ENCODE data around the gene SKI. TPM values are rescaled to one million over a fixed set of nuclear protein-coding genes. Genes with fewer than 3 reads are reported as not detected.

SKI gene
- total RNA-seq = 21.6 TPM

- no peak for ATAC-seq
These were observed at the start of gene SKI for GRCh38 chr1:2228157-2228594. SKI (plus strand) TSS chr1:2228319; CDS start chr1:2228767, 448 bp downstream.

DNA sequence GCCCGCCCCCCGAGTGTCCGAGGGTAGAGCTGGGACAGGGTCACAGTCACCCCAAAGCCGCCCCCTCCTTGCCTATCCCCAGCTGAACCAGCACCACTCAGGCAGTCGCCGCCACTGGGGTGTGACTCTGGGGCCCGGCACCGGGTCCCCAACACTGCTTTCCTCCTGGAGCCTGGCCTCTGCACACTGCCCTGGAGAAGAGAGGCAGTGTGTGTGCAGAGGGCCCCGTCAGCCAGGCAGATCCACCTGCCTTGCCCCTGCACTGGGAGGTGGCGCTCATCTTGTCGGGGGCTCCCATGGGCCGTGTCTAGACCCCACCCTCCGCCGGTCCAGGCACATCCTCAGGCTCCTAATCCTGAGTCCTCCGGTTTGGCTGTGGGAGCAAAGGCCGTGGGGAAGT lies 49.2 kb upstream of the SKI start:
- ATAC-seq = no peak

DNA sequence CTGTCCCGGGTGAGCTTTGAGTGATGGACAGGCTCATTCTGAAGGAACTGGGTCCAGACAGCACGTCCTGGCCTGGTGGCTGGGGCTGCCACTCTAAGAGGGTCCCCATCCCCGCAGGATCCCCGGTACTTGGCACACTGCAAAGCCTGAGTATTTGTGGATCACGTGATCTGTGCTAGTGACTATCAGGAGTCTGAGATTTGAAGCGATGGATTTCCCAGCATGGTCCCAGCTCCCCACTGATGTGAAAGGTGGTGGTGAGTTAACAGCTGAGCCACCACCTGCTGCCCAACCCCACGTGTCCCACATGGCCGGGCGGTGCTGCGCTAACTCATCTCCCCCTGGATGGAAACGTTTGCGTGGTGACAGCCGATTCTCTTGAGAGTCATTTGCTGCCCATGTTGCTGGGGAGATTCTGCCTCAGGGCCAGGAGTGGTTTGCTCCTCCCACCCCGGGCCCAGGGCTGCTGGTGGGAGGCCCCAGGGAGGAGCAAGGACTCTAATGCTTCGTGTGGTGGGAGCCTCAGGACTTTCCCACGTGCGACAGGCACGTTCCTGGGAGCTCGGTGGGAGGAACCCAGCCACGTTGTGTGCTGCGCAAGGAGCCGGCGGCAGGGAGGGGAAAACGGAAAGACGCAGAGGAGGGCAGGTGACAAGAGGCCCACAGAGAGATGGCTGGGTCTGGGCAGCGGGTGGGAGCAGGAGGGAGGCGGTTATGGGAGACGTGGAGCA lies 48.7 kb upstream of the SKI start:
- ATAC-seq = no peak

- ATAC-seq = no peak
These were observed 47.5 kb upstream of the SKI start for GRCh38 chr1:2180297-2181245.

DNA sequence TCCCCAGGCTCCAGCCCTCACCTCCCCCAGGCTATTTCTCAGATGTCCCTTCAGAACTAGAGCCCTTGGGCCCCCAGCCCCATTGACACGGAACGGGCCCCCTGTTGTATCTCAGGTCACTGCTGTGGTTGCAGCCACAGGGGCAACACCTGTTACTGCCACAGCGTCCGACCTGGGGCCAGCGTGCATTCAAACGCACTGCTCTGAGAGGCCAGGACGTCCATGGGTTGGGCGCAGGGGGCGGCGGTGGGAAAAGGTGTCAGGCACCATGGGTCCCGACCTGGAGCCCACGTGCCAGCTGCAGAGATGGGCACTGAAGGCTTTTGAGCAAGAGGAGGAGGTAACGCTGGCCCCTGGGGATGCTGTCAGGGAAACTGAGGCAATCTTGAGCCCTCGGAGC lies 46.8 kb upstream of the SKI start:
- ATAC-seq = no peak

GRCh38 chr1:2181752-2182151 lies 46.4 kb upstream of the SKI start:
- ATAC-seq = no peak

DNA sequence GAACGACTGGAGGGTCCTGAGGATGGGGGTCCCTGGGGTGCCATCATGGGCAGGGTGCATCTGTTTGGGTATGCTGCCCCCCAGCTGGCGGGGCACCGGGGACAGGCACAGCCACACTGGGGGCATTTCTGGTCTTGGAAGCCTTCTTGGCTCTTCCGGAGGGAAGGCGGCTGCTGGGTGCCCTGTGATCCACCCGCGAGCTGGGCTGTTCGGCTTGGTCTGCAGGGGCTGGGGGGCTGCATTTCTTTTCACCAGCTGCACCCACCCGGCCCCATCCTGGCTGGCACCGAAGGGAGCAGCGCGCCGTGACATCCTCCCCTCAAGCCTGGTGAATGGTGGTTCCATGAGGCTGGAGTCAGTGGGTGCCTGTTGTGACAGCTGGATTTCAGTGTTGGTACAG lies 45.7 kb upstream of the SKI start:
- no peak for ATAC-seq

DNA sequence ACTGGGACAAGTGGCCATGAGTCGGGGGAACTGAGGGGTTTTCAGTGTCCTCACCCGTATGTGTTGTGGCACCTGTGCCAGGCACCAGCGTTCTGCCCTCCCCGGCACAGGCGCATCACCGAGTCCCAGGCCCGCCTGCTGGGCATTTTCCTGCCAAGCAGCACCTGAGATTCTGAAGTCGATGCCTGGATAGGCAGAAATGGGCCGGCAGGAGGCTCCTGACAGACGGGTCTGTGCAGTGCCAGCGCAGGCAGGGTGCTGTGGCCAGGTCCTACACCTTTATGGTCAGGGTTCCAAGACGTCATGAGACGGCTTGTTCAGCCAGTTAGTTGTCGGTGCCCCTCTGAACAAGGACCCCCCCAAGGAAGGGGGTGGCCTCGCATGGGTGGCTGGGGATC lies 44.2 kb upstream of the SKI start:
- ATAC-seq = no peak

DNA sequence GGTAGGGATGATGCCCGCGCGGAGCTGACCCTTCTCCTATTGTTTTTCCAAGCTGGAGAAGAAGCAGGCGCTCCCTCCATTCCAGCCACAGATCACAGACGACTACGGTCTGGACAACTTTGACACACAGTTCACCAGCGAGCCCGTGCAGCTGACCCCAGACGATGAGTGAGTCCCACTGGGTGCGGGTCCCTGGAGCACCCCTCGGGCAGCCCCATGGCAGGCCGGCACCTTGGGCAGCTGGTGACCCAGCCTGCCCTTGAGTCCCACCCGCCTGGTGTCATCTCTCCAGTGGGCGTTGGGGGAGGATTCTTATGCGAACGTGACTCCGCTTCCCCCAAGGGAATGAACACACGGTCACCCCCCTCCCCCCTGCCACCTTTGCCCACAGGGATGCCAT lies 43.6 kb upstream of the SKI start:
- no peak for ATAC-seq

DNA sequence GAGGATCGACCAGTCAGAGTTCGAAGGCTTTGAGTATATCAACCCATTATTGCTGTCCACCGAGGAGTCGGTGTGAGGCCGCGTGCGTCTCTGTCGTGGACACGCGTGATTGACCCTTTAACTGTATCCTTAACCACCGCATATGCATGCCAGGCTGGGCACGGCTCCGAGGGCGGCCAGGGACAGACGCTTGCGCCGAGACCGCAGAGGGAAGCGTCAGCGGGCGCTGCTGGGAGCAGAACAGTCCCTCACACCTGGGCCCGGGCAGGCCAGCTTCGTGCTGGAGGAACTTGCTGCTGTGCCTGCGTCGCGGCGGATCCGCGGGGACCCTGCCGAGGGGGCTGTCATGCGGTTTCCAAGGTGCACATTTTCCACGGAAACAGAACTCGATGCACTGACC lies 43.2 kb upstream of the SKI start:
- ATAC-seq = no peak

- ATAC-seq = no peak
These were observed 42.0 kb upstream of the SKI start for GRCh38 chr1:2185880-2186855.

GRCh38 chr1:2186901-2187300 lies 41.2 kb upstream of the SKI start:
- ATAC-seq = no peak

DNA sequence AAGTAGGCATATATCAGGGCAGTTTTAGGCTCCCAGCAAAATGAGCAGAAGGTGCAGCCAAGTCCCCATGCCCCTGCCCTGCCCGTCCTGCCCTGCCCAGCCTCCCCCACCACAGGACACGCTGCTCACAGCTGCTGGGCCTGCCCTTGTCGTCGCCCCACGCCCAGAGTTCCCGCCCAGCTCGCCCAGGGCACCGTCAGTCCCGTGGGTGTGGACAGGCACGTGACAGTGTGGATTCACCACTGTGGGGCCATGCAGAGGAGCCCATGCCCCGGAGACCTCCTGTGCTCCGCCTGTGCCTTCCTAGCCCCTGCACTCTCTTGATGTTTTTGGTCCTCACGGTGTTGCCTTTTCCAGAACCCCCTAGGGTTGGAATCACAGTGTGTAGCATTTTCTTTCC lies 40.5 kb upstream of the SKI start:
- peak; percentile 28 for ATAC-seq

- ATAC-seq = no peak
These were observed 39.8 kb upstream of the SKI start for GRCh38 chr1:2188336-2188735.

- ATAC-seq = peak; percentile 90
These were observed 38.4 kb upstream of the SKI start for GRCh38 chr1:2189459-2190425.

GRCh38 chr1:2190491-2190976 lies 37.6 kb upstream of the SKI start:
- no peak for ATAC-seq

DNA sequence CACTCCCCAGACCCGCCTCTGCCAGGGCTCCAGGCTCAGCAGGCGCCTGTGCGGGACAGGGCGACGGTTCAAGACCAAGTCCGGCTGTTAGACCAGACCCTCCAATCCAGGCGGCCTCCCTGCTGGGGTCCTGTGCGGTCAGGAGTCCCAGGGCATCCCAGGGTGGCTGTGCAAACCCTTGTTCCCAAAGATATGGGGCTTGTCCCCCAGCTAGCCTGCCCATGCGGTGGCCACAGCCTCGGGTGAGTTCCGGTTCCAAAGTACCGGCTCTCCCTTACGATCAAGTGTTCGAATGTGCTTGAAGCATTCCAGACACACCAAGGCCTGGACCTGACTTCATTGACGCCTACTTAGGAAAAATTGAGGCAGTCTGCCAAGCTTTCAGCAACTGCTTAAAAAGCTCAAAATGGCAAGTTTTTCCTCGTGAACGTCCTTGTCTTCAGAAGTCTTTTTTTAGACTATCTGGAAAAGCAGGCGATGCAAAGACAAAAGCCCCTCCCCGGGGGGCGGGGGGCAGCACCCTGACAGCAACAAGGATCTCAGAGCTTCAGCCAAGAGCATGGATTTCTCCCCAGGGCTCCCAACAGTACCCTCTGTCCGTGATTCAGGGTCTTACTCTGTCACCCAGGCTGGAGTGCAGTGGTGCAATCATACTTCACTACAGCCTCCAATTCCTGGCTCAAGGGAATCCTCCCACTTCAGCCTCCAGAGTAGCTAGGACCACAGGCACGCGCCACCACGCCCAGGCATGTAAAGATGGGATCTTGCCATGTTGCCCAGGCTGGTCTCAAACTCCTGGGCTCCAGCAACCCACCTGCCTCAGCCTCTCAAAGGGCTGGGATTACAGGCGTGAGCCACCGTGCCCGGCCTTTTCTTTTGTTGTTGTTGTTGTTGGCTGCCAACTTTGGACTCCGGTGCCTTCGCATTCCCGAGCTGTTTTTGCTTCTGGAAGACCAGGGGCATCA lies 35.8 kb upstream of the SKI start:
- ATAC-seq = no peak

GRCh38 chr1:2193514-2194281 lies 34.4 kb upstream of the SKI start:
- ATAC-seq = no peak

DNA sequence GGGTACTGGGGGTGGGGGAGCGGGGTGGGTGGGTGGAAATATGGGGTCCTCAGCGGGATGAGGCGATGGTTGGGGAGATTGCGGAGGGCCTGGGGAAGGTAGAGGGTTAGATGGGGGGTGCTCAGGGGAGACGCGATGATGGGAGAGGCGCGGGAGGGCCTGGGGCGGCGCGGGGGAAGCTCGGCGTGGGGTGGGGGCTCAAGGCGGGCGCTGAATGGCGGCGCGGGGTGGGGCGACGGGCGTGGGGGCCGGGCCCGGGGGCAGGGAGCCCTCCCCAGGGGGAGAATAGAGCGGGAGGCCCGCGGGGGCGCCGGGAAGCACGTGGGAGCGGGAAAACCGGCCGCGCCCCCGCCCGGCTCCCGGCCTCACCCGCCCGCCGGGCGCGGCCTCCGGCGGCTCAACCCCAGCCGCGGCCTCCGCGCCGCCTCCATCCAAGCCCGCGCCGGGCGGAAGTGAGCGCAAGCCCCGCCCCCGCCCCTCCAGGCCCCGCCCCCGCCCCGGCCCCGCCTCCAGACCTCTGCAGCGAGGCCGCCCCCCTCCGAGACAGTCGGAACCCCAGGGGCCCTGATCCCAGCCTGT lies 33.7 kb upstream of the SKI start, which contains the start of gene FAAP20:
Gene FAAP20, minus strand, starts transcription at position 454 of the 579 bp plus-strand sequence. Its CDS starts 23 bp downstream, at position 431.
- ATAC-seq = peak; percentile 58
